IPS-15b (cell line): ENCODE results near the gene ANKFY1.
"Not testable (repeated sequence)": the region's sequence is repeated elsewhere in the genome, so short reads cannot be mapped to it uniquely, and the experiment has no call there.

ENCODE experiments used
- H3K27me3 ChIP-seq: one replicate; pipeline ENCODE4 v1.6.1; 2013; ENCODE audit warnings: low read length; ENCODE audit not compliant: control insufficient read depth, insufficient read depth
- H3K36me3 ChIP-seq: one replicate; pipeline ENCODE4 v1.6.1; 2013; ENCODE audit warnings: low read length; ENCODE audit not compliant: control insufficient read depth, insufficient read depth
- H3K4me1 ChIP-seq: one replicate; pipeline ENCODE4 v1.6.1; 2013; ENCODE audit warnings: mild to moderate bottlenecking, low read length; ENCODE audit not compliant: control insufficient read depth, insufficient read depth
- H3K4me3 ChIP-seq: one replicate; pipeline ENCODE4 v1.5.1; 2013; ENCODE audit warnings: low read depth, low read length
- H3K9ac ChIP-seq: one replicate; pipeline ENCODE4 v1.6.1; 2013; ENCODE audit warnings: low read depth, mild to moderate bottlenecking, low read length
- H3K9me3 ChIP-seq: one replicate; pipeline ENCODE4 v1.6.1; 2013; ENCODE audit warnings: mild to moderate bottlenecking, low read length; ENCODE audit not compliant: control insufficient read depth, insufficient read depth

ANKFY1 gene

DNA sequence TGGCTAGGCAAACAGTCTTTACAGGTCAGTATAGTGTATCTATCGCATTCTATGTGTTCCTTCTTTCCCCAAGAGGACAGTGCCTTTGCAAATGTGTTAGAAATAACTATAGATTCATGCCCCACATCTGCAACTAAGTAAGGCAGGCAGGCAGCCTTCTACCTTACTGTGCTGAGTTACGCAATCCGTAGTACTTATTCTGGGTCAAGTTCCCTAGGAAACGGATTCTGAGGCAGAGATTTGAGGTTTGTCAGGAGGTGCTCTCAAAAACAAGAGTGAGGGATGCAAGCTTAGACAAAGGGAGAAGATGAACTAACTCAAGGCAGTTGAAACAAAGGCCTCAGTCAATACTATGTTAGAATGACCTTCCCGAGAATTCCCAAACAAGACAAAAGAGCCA is 12.7 kb upstream of the ANKFY1 start:
- peaks cover 3% of the 10 kb centered on the region for H3K4me1 ChIP-seq
- H3K27me3 ChIP-seq = no peaks in the 10 kb centered on the region
- peaks cover 20% of the 10 kb centered on the region for H3K36me3 ChIP-seq
- H3K4me3 ChIP-seq = no peak overlapping the region
- no peaks in the 10 kb centered on the region for H3K9me3 ChIP-seq
- H3K9ac ChIP-seq = no peak overlapping the region

DNA sequence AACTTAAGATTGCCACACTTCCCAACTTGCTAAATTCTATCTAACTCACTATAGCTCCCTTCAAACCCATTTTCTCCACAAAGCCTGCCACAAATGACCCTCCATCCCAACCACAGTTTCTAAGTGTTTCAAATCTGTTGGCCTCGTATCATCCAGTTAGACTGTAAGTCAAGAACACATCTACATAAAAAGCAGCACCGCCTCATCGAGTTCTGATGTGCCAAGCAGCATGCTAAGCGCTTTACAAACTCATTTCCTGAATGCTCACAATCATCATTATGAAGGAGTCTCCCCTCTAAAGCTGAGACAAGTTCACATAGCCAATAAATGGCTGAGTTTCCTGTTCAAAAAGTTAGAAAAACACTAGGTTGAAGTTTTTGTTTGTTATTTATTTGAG is 9.2 kb upstream of the ANKFY1 start:
- peaks cover 3% of the 10 kb centered on the region for H3K4me1 ChIP-seq
- no peaks in the 10 kb centered on the region for H3K9me3 ChIP-seq
- H3K9ac ChIP-seq = no peak overlapping the region
- peaks cover 6% of the 10 kb centered on the region for H3K36me3 ChIP-seq
- no peak overlapping the region for H3K4me3 ChIP-seq
- H3K27me3 ChIP-seq = no peaks in the 10 kb centered on the region

DNA sequence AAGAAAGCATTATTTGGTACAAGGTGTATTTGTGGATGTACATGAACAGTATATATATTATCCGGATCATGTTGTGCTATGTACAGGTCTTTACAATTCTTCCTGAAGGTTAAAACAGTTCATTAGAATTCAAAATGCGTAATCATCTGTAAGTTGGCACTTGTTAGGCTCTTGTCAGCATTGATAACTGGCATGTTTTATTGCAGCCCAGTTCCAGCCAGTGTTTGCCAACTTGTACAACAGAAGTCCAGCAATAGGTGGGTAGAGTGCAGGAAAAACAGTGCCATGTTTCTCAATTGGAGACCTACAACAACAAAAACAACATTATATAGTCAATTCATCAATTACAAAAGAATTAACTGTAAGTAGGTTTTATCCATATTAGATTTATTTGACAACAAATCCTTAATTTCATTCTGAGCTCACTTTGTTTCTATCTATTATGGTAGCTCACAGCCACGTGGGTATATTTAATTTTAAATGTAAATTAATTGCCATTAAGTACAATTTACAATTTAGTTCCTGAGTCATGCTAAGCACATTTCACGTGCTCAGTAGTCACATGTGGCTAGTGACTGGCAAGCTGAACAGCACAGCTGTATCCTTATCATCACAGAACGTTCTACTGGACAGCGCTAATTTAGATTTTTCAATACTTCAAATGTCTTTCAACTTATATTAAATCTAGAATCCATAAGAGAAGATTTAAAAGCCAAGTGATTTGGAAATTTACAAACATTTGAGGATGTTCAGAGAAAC is 8.6 kb upstream of the ANKFY1 start:
- no peaks in the 10 kb centered on the region for H3K9me3 ChIP-seq
- no peak overlapping the region for H3K9ac ChIP-seq
- peaks cover 3% of the 10 kb centered on the region for H3K4me1 ChIP-seq
- H3K36me3 ChIP-seq = peaks cover 6% of the 10 kb centered on the region
- H3K4me3 ChIP-seq = no peak overlapping the region
- H3K27me3 ChIP-seq = no peaks in the 10 kb centered on the region

DNA sequence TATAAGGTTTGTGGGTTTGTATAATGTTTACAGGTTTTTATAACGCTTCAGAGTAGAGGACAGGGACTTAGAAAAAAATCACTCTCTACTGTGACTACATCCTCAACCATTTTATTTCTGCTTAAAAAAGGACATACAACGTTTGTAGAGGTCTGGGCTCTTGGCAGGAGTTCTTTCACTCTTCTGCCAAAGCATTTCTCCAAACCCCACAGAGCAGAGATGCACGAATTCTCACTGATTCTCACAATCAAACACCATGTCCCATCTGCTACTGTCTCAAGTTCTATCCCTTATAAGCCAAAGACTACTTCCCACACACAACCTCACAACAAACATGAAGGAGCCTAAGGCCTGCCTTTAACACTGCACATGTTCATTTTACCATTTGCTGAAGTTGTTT is 7.0 kb upstream of the ANKFY1 start:
- Histone ChIP-seq H3K27me3 (no peaks in the 10 kb centered on the region), H3K4me1 (no peaks in the 10 kb centered on the region), H3K4me3 (no peak overlapping the region), H3K36me3 (peaks cover 6% of the 10 kb centered on the region), H3K9me3 (no peaks in the 10 kb centered on the region), H3K9ac (no peak overlapping the region)

DNA sequence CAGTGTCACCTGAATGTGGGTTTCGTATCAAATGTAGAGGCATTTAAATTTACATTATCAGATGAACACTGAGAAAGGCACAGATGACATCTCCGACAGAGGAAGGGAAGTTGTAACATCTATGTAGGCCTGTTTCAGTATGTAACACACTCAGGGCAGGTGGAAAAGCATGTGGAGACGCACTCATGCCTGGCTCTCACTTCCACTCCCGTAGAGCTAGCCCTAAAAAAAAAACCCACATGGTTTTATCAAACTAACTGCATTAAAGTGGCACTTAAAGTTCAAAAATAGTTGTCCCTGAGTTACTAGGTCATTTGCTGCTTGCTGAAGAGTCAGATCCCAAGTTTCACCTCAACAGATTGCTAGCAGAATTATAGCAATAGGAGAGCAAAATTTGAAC is 6.1 kb upstream of the ANKFY1 start:
- H3K4me1 ChIP-seq = no peaks in the 10 kb centered on the region
- H3K9ac ChIP-seq = no peak overlapping the region
- H3K9me3 ChIP-seq = no peaks in the 10 kb centered on the region
- peaks cover 6% of the 10 kb centered on the region for H3K36me3 ChIP-seq
- no peaks in the 10 kb centered on the region for H3K27me3 ChIP-seq
- H3K4me3 ChIP-seq = no peak overlapping the region

DNA sequence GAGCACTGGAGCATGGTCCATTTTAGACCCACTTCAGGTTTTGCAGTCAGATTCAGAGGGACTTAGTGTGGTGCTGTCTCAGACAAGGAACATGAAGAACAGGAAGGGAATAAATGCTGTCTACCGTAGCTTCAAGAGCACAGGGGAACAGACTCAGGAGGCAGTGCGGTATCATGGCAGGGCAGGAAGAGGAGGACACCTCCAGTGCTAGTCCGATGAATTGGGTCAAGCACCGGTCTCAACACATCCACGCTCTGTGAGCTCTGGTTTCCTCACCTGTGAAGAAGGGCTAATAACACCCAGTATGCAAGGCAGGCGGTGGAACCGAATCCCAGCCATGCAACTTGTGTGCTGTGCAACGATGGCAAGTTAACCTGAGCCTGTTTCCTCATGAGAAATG is 3.6 kb upstream of the ANKFY1 start:
- Histone ChIP-seq H3K9ac (no peak overlapping the region), H3K4me3 (no peak overlapping the region), H3K9me3 (no peaks in the 10 kb centered on the region), H3K36me3 (no peaks in the 10 kb centered on the region), H3K27me3 (no peaks in the 10 kb centered on the region), H3K4me1 (no peaks in the 10 kb centered on the region)

- Histone ChIP-seq H3K9ac (no peak overlapping the region), H3K4me3 (no peak overlapping the region), H3K4me1 (no peaks in the 10 kb centered on the region), H3K27me3 (no peaks in the 10 kb centered on the region), H3K36me3 (no peaks in the 10 kb centered on the region), H3K9me3 (no peaks in the 10 kb centered on the region)
Measured at GRCh38 chr17:4266550-4266949, 2.8 kb upstream of the ANKFY1 start.

- Histone ChIP-seq H3K4me1 (no peaks in the 10 kb centered on the region), H3K9me3 (no peaks in the 10 kb centered on the region), H3K4me3 (peak overlapping the region; percentile 86), H3K9ac (peak overlapping the region; percentile 79), H3K36me3 (no peaks in the 10 kb centered on the region), H3K27me3 (no peaks in the 10 kb centered on the region)
Measured at GRCh38 chr17:4262703-4263102, 1.1 kb downstream of the ANKFY1 start.

- Histone ChIP-seq H3K4me1 (no peaks in the 10 kb centered on the region), H3K9me3 (no peaks in the 10 kb centered on the region), H3K27me3 (no peaks in the 10 kb centered on the region), H3K36me3 (no peaks in the 10 kb centered on the region), H3K4me3 (no peak overlapping the region), H3K9ac (no peak overlapping the region)
Measured at GRCh38 chr17:4261452-4261851, 2.3 kb downstream of the ANKFY1 start.

- H3K9ac ChIP-seq = no peak overlapping the region
- H3K36me3 ChIP-seq = no peaks in the 10 kb centered on the region
- no peaks in the 10 kb centered on the region for H3K4me1 ChIP-seq
- no peaks in the 10 kb centered on the region for H3K9me3 ChIP-seq
- no peaks in the 10 kb centered on the region for H3K27me3 ChIP-seq
- no peak overlapping the region for H3K4me3 ChIP-seq
Measured at GRCh38 chr17:4258867-4259266, 4.9 kb downstream of the ANKFY1 start.

GRCh38 chr17:4256952-4257351 is 6.8 kb downstream of the ANKFY1 start:
- H3K36me3 ChIP-seq = no peaks in the 10 kb centered on the region
- H3K9ac ChIP-seq = no peak overlapping the region

DNA sequence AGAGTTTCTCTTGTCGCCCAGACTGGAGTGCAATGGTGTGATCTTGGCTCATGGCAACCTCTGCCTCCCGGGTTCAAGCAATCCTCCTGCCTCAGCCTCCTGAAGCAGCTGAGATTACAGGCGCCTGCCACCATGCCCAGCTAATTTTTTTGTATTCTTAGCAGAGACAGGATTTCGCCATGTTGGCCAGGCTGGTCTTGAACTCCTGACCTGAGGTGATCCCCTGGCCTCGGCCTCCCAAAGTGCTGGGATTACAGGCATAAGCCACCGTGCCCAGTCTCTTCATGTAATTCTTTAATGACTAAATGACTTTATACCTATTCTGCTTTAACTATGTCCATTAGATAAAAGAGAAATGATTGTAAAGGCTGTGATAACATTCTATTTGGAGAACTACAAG is 8.5 kb downstream of the ANKFY1 start:
- not testable (repeated sequence) for H3K9me3 ChIP-seq, H3K27me3 ChIP-seq, H3K4me1 ChIP-seq, H3K36me3 ChIP-seq, H3K4me3 ChIP-seq, H3K9ac ChIP-seq

More at GRCh38 chr17:4256952-4257351, 6.8 kb downstream of the ANKFY1 start:
- Histone ChIP-seq H3K9me3 (no peaks in the 10 kb centered on the region), H3K27me3 (no peaks in the 10 kb centered on the region), H3K4me1 (no peaks in the 10 kb centered on the region), H3K4me3 (no peak overlapping the region)
